Placental pericyte (primary cell): ENCODE results near the gene FCAMR. TPM values are rescaled to one million over a fixed set of nuclear protein-coding genes. Genes with fewer than 3 reads are reported as not detected.

Experiments used
- total RNA-seq: library from RNA; depleted of rRNA; stranded (reverse); fragments of >200 nt; gene quantifications from 2 replicates; pipeline ENCODE4 v1.2.3, GENCODE V29; 2012

Gene FCAMR
- total RNA-seq: not detected in 2 replicates

GRCh38 chr1:206970446-206970845, at the start of gene FCAMR:
FCAMR (minus strand) TSS chr1:206970460; CDS start chr1:206970125, 335 bp downstream.

GRCh38 chr1:206946261-206946660, 24.0 kb downstream of the FCAMR start, which contains the start of gene PIGR:
PIGR (minus strand) TSS chr1:206946466; CDS start chr1:206940531, 5,935 bp downstream.

GRCh38 chr1:206921772-206922265, 48.4 kb downstream of the FCAMR start, which contains the start of gene FCMR:
FCMR (minus strand) TSS chr1:206921941; CDS start chr1:206921854, 87 bp downstream.

Other genes with a start within 250 kb of the FCAMR start
- 0.14 and 1.8 TPM in 2 replicates for gene IL19, start 199.7 kb downstream of the FCAMR start, total RNA-seq
- 0.22 and 0.86 TPM in 2 replicates for gene IL10, start 198.0 kb downstream of the FCAMR start, total RNA-seq
- 0.29 and 0.44 TPM in 2 replicates for gene IL20, start 104.8 kb downstream of the FCAMR start, total RNA-seq
- 164 and 175 TPM in 2 replicates for gene IL24, start 73.0 kb downstream of the FCAMR start, total RNA-seq
- 4.3 and 7.7 TPM in 2 replicates for gene FCMR, start 48.5 kb downstream of the FCAMR start, total RNA-seq
- not detected in 2 replicates for gene PIGR, start 24.0 kb downstream of the FCAMR start, total RNA-seq
- gene C1orf116, start 62.3 kb upstream of the FCAMR start, total RNA-seq: 0.14 TPM in 1 of 2 replicates, not detected in the other
- gene YOD1, start 80.7 kb upstream of the FCAMR start, total RNA-seq: 6.1 and 13.5 TPM in 2 replicates
- 5.3 and 7.4 TPM in 2 replicates for gene PFKFB2, start 82.8 kb upstream of the FCAMR start, total RNA-seq
- 0.72 and 2.4 TPM in 2 replicates for gene C4BPB, start 118.4 kb upstream of the FCAMR start, total RNA-seq
- gene C4BPA, start 133.8 kb upstream of the FCAMR start, total RNA-seq: not detected in 2 replicates